Urinary bladder (tissue), 4 donors: ENCODE results near the gene FGF2. TPM values are rescaled to one million over a fixed set of nuclear protein-coding genes. Genes with fewer than 3 reads are reported as not detected.
A peak's percentile ranks its signal among the peaks of the same experiment; 100 is the strongest.

Source experiments
- DNase-seq: peaks from one replicate; pipeline ENCODE4 v3.0.0-alpha.2; 2015; ENCODE audit errors: extremely low spot score
- H3K27ac ChIP-seq: one replicate; pipeline ENCODE4 v1.5.1; 2013; ENCODE audit warnings: low read depth, mild to moderate bottlenecking, moderate library complexity
- H3K36me3 ChIP-seq: one replicate; pipeline ENCODE4 v1.6.1; 2013; ENCODE audit warnings: mild to moderate bottlenecking, moderate library complexity; ENCODE audit not compliant: insufficient read depth
- H3K4me1 ChIP-seq: one replicate; pipeline ENCODE4 v1.6.1; 2013; ENCODE audit warnings: mild to moderate bottlenecking, moderate library complexity; ENCODE audit not compliant: insufficient read depth
- H3K4me3 ChIP-seq: one replicate; pipeline ENCODE4 v1.5.1; 2013; ENCODE audit warnings: low read depth, low read length
- WGBS: extraction: QIAGEN DNeasy Blood & Tissue Kit; methylation state at CpG from one replicate; pipeline ENCODE4 v1.1.7; 2013; 5-methylcytosine and 5-hydroxymethylcytosine counted together
- polyA plus RNA-seq: library from polyadenylated mRNA; stranded (reverse); fragments of 200-250 nt; gene quantifications from one replicate; pipeline ENCODE4 v1.2.3, GENCODE V29; 2013
- total RNA-seq: library from RNA; depleted of rRNA; stranded (reverse); fragments of >200 nt; gene quantifications from one replicate; pipeline ENCODE4 v1.2.3, GENCODE V29; 2014
- donor health status: healthy with polysubstance abuse.
- donor health status: healthy.

The FGF2 gene
- total and polyA plus RNA-seq, 2 donors, result 12.1 to 28.6 TPM

GRCh38 chr4:122823476-122823875 is 3.2 kb upstream of the FGF2 start:
- no peak overlapping the region for H3K4me3 ChIP-seq
- no peaks in the 10 kb centered on the region for H3K36me3 ChIP-seq
- no peaks in the 10 kb centered on the region for H3K4me1 ChIP-seq
- DNase-seq, result no peak
- H3K27ac ChIP-seq, result no peak overlapping the region
- WGBS, result 88% methylated on average over 2 of the region's 2 CpGs

GRCh38 chr4:122824616-122825015 is 2.0 kb upstream of the FGF2 start:
- no peak for DNase-seq
- H3K4me1 ChIP-seq, result no peaks in the 10 kb centered on the region
- no peak overlapping the region for H3K4me3 ChIP-seq
- no peaks in the 10 kb centered on the region for H3K36me3 ChIP-seq
- WGBS, result 86% methylated on average over 2 of the region's 2 CpGs
- no peak overlapping the region for H3K27ac ChIP-seq

GRCh38 chr4:122826079-122826527 is 528 bp upstream of the FGF2 start:
- Histone ChIP-seq H3K36me3 (no peaks in the 10 kb centered on the region), H3K4me1 (peaks cover 3% of the 10 kb centered on the region), H3K4me3 (peak overlapping the region; percentile 88), H3K27ac (peak overlapping the region; percentile 91)
- DNase-seq, result peak; percentile 13
- WGBS, result 15% methylated on average over 18 of the region's 18 CpGs

- H3K27ac ChIP-seq, result peak overlapping the region; percentile 91
- H3K4me3 ChIP-seq, result peak overlapping the region; percentile 88
- under 1% methylated on average over 57 of the region's 57 CpGs for WGBS
- DNase-seq, result no peak
- no peaks in the 10 kb centered on the region for H3K36me3 ChIP-seq
- H3K4me1 ChIP-seq, result peaks cover 4% of the 10 kb centered on the region
These were observed 737 bp downstream of the FGF2 start for GRCh38 chr4:122827258-122827878.

GRCh38 chr4:122827879-122828601 is 1.4 kb downstream of the FGF2 start:
- H3K27ac ChIP-seq, result no peak overlapping the region
- WGBS, result 13% methylated on average over 10 of the region's 10 CpGs
- peaks cover 4% of the 10 kb centered on the region for H3K4me1 ChIP-seq
- peak overlapping the region; percentile 88 for H3K4me3 ChIP-seq
- no peaks in the 10 kb centered on the region for H3K36me3 ChIP-seq
- no peak for DNase-seq

GRCh38 chr4:122830426-122831095 is 3.9 kb downstream of the FGF2 start:
- Histone ChIP-seq H3K4me1 (peaks cover 4% of the 10 kb centered on the region), H3K36me3 (no peaks in the 10 kb centered on the region), H3K4me3 (no peak overlapping the region), H3K27ac (no peak overlapping the region)
- WGBS, result 37% methylated on average over 5 of the region's 5 CpGs
- DNase-seq, result peak; percentile 71

GRCh38 chr4:122831515-122832196 is 5.0 kb downstream of the FGF2 start:
- H3K36me3 ChIP-seq, result no peaks in the 10 kb centered on the region
- no peak for DNase-seq
- no peak overlapping the region for H3K4me3 ChIP-seq
- 79% methylated on average over 6 of the region's 6 CpGs for WGBS
- H3K27ac ChIP-seq, result no peak overlapping the region
- peaks cover 4% of the 10 kb centered on the region for H3K4me1 ChIP-seq

GRCh38 chr4:122832732-122833131 is 6.1 kb downstream of the FGF2 start:
- Histone ChIP-seq H3K4me1 (peaks cover 4% of the 10 kb centered on the region), H3K27ac (no peak overlapping the region), H3K4me3 (no peak overlapping the region), H3K36me3 (no peaks in the 10 kb centered on the region)
- no peak for DNase-seq
- 92% methylated on average over 1 of the region's 1 CpG for WGBS

- 81% methylated on average over 4 of the region's 4 CpGs for WGBS
- no peak for DNase-seq
- Histone ChIP-seq H3K4me3 (no peak overlapping the region), H3K36me3 (no peaks in the 10 kb centered on the region), H3K27ac (no peak overlapping the region), H3K4me1 (peaks cover 4% of the 10 kb centered on the region)
These were observed 7.4 kb downstream of the FGF2 start for GRCh38 chr4:122833999-122834398.

GRCh38 chr4:122836941-122837340 is 10.3 kb downstream of the FGF2 start:
- no peaks in the 10 kb centered on the region for H3K4me1 ChIP-seq
- no peak overlapping the region for H3K4me3 ChIP-seq
- no peaks in the 10 kb centered on the region for H3K36me3 ChIP-seq
- no peak for DNase-seq
- H3K27ac ChIP-seq, result no peak overlapping the region
- 94% methylated on average over 2 of the region's 2 CpGs for WGBS

GRCh38 chr4:122838034-122838433 is 11.4 kb downstream of the FGF2 start:
- WGBS, result 94% methylated on average over 1 of the region's 1 CpG
- no peak for DNase-seq
- Histone ChIP-seq H3K27ac (no peak overlapping the region), H3K36me3 (no peaks in the 10 kb centered on the region), H3K4me1 (no peaks in the 10 kb centered on the region), H3K4me3 (no peak overlapping the region)

- Histone ChIP-seq H3K27ac (no peak overlapping the region), H3K4me1 (no peaks in the 10 kb centered on the region), H3K36me3 (no peaks in the 10 kb centered on the region), H3K4me3 (no peak overlapping the region)
- 63% methylated on average over 1 of the region's 1 CpG for WGBS
- no peak for DNase-seq
These were observed 15.8 kb downstream of the FGF2 start for GRCh38 chr4:122842392-122842791.

GRCh38 chr4:122842984-122843531 is 16.4 kb downstream of the FGF2 start:
- no peak overlapping the region for H3K27ac ChIP-seq
- no peaks in the 10 kb centered on the region for H3K4me1 ChIP-seq
- WGBS, result 57% methylated on average over 4 of the region's 4 CpGs
- no peak for DNase-seq
- no peak overlapping the region for H3K4me3 ChIP-seq
- no peaks in the 10 kb centered on the region for H3K36me3 ChIP-seq
